Measurements from ENCODE around the gene C1QTNF2. TPM values are rescaled to one million over a fixed set of nuclear protein-coding genes. Genes with fewer than 3 reads are reported as not detected.

The C1QTNF2 gene
- total and polyA plus RNA-seq, 4 donors, result 0.62 to 3.0 (median 1.6) TPM

DNA sequence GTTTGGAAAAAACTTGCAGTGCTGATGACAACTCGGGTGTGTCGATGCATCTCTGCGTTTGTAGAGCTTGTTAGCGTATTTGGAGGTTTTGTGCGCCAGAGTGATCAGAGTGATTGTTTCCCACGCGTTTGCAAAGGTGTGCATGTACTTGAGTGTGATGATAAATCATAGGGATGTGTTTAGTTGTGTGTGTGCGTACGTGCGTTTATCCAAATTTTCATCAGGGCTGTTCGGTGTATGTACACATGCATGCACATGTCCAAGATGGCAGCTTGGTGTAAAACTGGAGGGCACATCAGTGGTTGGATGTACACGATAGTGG is 248 bp upstream of the C1QTNF2 start:
- H3K4me1 ChIP-seq (ENCODE audit: control insufficient read depth in 5 of 5, insufficient read depth in 5 of 5, low read length in 5 of 5), result peaks cover 0 to 5% (median 0%) of the 10 kb centered on the region in 5 donors
- no peak overlapping the region for H3K27ac ChIP-seq (ENCODE audit: low read depth in 1 of 2, low read length in 1 of 2)

DNA sequence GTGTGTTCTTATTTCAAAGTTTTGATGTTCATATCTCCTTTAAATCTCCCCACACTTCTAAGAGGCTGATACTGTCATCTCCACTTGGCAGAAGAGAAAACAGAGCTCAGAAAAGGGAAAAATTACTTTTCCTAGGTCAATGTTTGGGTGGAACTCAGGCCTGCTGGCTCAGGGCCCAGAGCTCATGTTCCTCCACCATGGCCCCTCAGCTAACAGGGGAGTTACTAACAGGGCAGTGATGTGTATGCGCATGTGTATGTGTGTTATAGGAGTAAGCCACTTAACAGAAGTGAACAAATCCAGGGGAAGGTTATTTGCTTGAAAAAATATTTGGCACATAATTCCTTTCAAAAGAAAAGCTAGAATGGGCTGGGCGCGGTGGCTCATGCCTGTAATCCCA is 2.5 kb downstream of the C1QTNF2 start:
- Histone ChIP-seq H3K4me1 (ENCODE audit: control insufficient read depth in 5 of 5, insufficient read depth in 5 of 5, low read length in 5 of 5) (peaks cover 0 to 10% (median 7%) of the 10 kb centered on the region in 5 donors), H3K27ac (ENCODE audit: low read depth in 1 of 2, low read length in 1 of 2) (no peak overlapping the region), H3K36me3 (ENCODE audit: control insufficient read depth in 4 of 4, insufficient read depth in 4 of 4, low read length in 4 of 4) (no peaks in the 10 kb centered on the region), H3K9ac (ENCODE audit: insufficient read depth in 1 of 2, low read length in 2 of 2) (no peak overlapping the region), H3K4me3 (no peak overlapping the region), H3K27me3 (ENCODE audit: control insufficient read depth in 3 of 3, insufficient read depth in 3 of 3, low read length in 2 of 3) (peaks cover 0 to 4% (median 0%) of the 10 kb centered on the region in 3 donors), H3K9me3 (ENCODE audit: control insufficient read depth in 4 of 4, insufficient read depth in 3 of 4, low read length in 3 of 4) (no peaks in the 10 kb centered on the region)
- TF ChIP-seq CTCF (IDR thresholded peaks at IDR 0.05; ENCODE audit: control extremely low read depth, extremely low read depth), result no peak
- ATAC-seq (ENCODE audit: insufficient read depth, low FRiP score) (no peak), DNase-seq (peak in 1 of 3 donors; percentile 39)
- 90 to 96% methylated on average over 3 of the region's 3 CpGs for WGBS, 2 donors

More for the DNA sequence above, 248 bp upstream of the C1QTNF2 start:
- ATAC-seq (ENCODE audit: insufficient read depth, low FRiP score), result no peak
- no peak for TF ChIP-seq CTCF (IDR thresholded peaks at IDR 0.05; ENCODE audit: control extremely low read depth, extremely low read depth)
- Histone ChIP-seq H3K9ac (ENCODE audit: insufficient read depth in 1 of 2, low read length in 2 of 2) (peak overlapping the region in 1 of 2 donors; percentile 50), H3K27me3 (ENCODE audit: control insufficient read depth in 3 of 3, insufficient read depth in 3 of 3, low read length in 2 of 3) (peaks cover 0 to 10% (median 8%) of the 10 kb centered on the region in 3 donors), H3K36me3 (ENCODE audit: control insufficient read depth in 4 of 4, insufficient read depth in 4 of 4, low read length in 4 of 4) (no peaks in the 10 kb centered on the region), H3K4me3 (peak overlapping the region; percentile 46), H3K9me3 (ENCODE audit: control insufficient read depth in 4 of 4, insufficient read depth in 3 of 4, low read length in 3 of 4) (no peaks in the 10 kb centered on the region)
- 46 to 58% methylated on average over 12 of the region's 12 CpGs for WGBS, 2 donors
- DNase-seq, result no peak

DNA sequence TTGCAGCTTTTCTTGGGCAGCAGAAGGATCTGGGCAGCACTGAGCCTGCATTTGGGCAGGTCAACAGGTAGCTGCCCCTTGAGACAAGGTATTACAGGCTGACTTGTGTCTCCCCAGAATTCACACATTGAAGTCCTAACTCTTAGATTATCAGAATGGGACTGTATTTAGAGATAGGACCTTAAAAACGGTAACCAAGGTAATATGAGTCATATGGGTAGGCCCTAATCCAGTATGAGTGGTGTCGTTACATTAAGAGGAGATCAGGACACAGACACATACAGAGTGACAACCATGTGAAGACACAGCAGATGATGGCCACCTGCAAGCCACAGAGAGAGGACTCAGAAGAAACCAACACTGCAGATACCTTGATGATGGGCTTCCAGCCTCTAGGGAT is 3.2 kb downstream of the C1QTNF2 start:
- WGBS, 2 donors, result 62 to 88% methylated on average over 2 of the region's 2 CpGs
- DNase-seq (no peak), ATAC-seq (ENCODE audit: insufficient read depth, low FRiP score) (no peak)
- no peak overlapping the region for H3K9ac ChIP-seq (ENCODE audit: insufficient read depth in 1 of 2, low read length in 2 of 2)
- peaks cover 0 to 4% (median 0%) of the 10 kb centered on the region in 3 donors for H3K27me3 ChIP-seq (ENCODE audit: control insufficient read depth in 3 of 3, insufficient read depth in 3 of 3, low read length in 2 of 3)
- no peaks in the 10 kb centered on the region for H3K9me3 ChIP-seq (ENCODE audit: control insufficient read depth in 4 of 4, insufficient read depth in 3 of 4, low read length in 3 of 4)
- no peaks in the 10 kb centered on the region for H3K36me3 ChIP-seq (ENCODE audit: control insufficient read depth in 4 of 4, insufficient read depth in 4 of 4, low read length in 4 of 4)
- no peak for TF ChIP-seq CTCF (IDR thresholded peaks at IDR 0.05; ENCODE audit: control extremely low read depth, extremely low read depth)
- H3K4me3 ChIP-seq, result no peak overlapping the region
- no peak overlapping the region for H3K27ac ChIP-seq (ENCODE audit: low read depth in 1 of 2, low read length in 1 of 2)
- peaks cover 0 to 13% (median 7%) of the 10 kb centered on the region in 5 donors for H3K4me1 ChIP-seq (ENCODE audit: control insufficient read depth in 5 of 5, insufficient read depth in 5 of 5, low read length in 5 of 5)

DNA sequence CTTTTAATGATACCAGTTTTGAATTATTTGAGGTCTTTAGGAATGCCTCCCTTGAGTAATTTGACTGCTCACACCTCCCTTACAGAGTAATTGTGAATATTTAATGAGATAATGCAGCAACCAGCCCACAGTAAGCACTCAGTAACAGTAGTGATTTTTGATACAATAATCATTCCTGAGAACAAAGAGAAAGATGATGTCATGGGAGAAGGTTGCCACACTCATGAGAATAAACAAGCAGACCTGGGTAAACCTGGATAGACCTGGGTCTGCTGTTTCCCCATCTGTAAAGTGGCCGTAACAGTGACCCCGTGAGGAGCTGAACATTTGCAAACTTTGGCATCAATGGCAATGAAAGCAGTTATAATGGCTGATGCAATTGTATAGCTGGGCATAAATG is 4.2 kb downstream of the C1QTNF2 start:
- TF ChIP-seq CTCF (IDR thresholded peaks at IDR 0.05; ENCODE audit: control extremely low read depth, extremely low read depth), result no peak
- peaks cover 0 to 13% (median 7%) of the 10 kb centered on the region in 5 donors for H3K4me1 ChIP-seq (ENCODE audit: control insufficient read depth in 5 of 5, insufficient read depth in 5 of 5, low read length in 5 of 5)

More for the DNA sequence above, 4.2 kb downstream of the C1QTNF2 start:
- Histone ChIP-seq H3K9ac (ENCODE audit: insufficient read depth in 1 of 2, low read length in 2 of 2) (no peak overlapping the region), H3K27ac (ENCODE audit: low read depth in 1 of 2, low read length in 1 of 2) (no peak overlapping the region), H3K36me3 (ENCODE audit: control insufficient read depth in 4 of 4, insufficient read depth in 4 of 4, low read length in 4 of 4) (no peaks in the 10 kb centered on the region), H3K27me3 (ENCODE audit: control insufficient read depth in 3 of 3, insufficient read depth in 3 of 3, low read length in 2 of 3) (peaks cover 0 to 4% (median 0%) of the 10 kb centered on the region in 3 donors), H3K9me3 (ENCODE audit: control insufficient read depth in 4 of 4, insufficient read depth in 3 of 4, low read length in 3 of 4) (no peaks in the 10 kb centered on the region), H3K4me3 (no peak overlapping the region)
- DNase-seq, result no peak
- ATAC-seq (ENCODE audit: insufficient read depth, low FRiP score), result no peak
- WGBS, 2 donors, result 94 to 97% methylated on average over 2 of the region's 2 CpGs

Measured in lung (tissue), 12 donors.